ENCODE results near the gene TMEM87B. TPM values are rescaled to one million over a fixed set of nuclear protein-coding genes. Genes with fewer than 3 reads are reported as not detected.

Gene TMEM87B
- total RNA-seq, 1 experiment from 2014 or later, result 18.7 TPM

DNA sequence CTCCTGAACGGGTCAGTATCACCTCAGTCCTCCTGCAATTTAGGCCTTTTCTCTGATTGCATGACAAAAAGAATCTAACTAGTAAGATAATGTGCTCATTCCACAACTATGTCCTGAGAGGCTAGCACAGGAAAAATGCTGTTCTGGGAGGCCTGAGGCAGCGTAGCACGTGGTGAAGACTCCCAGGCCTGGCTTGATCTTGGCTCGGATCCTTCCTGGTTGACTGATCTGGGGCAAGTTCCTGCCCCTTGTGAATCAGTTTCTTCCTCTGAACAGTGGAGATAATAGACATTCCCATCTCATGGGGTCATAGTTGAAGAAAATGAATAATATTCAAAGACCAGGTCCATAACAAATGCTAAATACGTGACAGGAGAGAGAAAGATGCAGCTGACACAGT, 95.4 kb downstream of the TMEM87B start:
- DNase-seq (ENCODE audit: low spot score), result no peak

DNA sequence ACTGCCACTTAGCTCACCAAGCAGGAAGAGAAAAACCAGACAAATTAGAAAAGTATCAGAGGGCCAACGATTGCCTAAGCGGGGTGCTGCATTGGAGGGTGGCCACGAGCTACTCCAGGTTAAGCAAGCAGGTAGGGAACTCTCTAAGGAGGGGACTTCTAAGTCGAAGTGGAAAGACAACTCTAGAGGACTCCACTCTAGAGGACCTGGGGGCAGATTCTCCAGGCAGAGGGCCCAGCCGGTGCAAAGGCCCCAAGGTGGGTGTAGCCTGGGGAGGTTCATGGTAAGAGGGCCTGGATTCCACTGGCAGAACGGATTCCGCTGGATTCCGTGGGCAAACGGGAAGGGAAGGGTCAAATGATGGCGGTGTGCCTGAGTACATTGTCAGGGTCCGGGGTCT, 95.8 kb downstream of the TMEM87B start:
- DNase-seq (ENCODE audit: low spot score), result no peak

DNA sequence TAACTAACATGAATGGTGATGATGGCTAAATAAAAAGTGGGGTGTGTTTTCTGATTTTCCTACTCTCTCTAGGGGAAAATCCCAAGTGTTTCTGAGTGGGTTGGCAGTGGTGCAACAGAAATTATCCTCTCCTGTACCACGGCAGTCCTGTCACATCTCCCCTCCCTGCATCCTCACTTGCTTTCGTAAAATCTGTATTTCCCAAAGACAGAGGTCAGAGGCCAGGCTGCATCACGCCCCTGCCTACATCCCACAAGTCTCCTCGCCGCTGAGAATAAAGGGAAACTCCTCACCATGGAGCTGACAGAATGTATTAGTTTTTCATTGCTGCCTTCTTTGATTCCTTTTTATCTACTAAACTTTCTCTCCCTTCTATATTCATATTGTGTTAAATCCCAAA, 96.2 kb downstream of the TMEM87B start:
- no peak for DNase-seq (ENCODE audit: low spot score)

DNA sequence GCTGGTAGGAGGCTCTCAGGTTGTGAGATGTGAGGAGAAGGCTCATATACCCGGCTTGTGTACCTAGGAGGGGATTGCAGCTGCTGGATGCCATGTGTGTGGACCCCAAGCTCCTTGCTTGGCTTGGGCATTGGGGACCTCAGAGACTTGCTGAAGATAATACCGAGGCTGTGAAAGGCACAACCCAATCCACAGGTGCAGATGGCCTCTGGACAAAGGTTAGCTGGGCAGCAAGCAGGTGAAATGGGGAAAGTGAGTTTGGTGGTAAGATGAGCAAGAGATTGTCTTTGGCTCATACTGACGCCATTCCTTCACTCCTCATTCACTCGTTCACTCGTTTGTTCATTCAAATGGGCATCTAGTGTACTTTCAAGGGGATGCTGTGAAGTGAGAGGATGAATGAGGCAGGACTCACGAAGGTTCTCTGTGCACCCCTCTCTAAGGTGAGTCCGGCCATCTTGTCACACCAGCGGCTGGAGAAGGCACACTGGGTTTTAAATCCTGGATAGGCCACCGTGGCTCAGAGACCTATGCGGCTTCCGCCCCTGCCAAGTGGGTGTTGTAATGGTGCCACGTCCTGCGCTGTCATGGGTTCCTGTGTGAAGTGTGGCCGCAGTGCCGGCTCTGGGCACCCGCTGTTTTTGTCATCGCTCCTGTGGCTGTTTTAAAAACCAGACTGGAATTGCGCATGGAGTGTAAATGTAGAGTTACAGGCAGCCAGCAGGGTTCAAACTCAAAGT, 96.8 kb downstream of the TMEM87B start:
- DNase-seq (ENCODE audit: low spot score), result no peak

DNA sequence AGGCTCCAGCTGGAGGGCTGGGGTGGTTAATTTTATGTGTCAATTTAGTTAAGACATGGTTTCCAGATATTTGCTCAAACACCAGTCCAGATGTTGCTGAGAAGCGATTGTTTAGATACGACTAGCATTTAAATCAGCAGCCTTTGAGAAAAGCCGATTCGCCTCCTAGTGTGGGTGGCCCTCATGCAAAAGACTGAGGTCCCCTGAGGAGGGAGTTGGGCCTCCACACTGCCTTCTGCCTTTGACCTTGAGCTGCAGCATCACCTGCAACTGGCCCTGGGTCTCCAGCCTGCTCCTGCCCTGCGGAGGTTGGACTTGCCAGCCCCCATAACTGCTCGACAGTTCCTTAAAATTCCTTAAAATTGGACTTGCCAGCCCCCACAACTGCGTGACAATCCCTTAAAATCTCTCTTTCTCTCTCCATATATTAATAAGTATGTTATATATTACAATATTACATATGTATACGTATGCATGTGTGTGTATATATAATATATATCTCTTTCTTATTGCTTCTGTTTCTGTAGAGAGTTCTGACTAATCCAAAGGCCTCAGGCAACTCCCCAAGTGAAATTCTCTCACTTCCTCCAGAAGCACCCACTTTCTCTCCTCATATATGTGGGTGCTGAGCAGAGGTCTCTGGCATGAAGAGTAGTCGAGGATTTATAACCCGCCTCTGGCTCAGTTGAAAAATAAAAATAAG, 97.6 kb downstream of the TMEM87B start:
- no peak for DNase-seq (ENCODE audit: low spot score)

DNA sequence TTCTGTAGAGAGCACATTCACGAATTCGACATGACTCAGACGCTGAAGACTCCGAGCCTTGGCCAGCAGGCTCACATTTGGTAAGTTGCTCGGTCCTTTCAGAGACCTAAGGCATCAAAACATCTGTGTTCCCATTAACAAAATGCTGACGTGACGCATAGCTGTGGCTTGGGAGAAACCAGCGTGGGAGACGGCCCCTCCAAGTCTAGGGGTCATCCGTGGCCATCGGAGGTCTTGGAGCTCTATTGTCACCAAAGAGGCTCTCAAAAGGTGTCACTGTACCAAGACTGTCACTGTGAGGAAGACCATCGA, 98.1 kb downstream of the TMEM87B start:
- no peak for DNase-seq (ENCODE audit: low spot score)

DNA sequence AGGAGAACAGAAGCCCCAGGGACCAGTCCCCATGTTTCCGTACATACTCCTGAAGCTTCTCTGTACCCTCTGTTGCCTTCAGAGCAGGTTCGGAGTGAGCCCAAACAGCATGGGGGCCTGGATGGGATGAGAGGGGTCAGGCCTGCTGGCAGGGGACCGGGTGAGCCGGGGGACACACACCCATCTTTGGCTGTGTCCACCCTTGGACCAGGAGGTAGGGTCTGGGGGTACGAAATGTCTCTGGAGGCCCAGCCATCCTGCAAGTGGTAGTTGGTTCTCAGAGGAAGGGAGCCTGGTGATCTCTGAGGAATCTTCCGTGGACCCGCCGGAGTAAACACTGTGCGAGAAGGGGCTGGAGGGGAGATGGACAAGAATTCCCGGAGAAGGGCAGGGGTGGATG, 98.4 kb downstream of the TMEM87B start:
- DNase-seq (ENCODE audit: low spot score), result no peak

DNA sequence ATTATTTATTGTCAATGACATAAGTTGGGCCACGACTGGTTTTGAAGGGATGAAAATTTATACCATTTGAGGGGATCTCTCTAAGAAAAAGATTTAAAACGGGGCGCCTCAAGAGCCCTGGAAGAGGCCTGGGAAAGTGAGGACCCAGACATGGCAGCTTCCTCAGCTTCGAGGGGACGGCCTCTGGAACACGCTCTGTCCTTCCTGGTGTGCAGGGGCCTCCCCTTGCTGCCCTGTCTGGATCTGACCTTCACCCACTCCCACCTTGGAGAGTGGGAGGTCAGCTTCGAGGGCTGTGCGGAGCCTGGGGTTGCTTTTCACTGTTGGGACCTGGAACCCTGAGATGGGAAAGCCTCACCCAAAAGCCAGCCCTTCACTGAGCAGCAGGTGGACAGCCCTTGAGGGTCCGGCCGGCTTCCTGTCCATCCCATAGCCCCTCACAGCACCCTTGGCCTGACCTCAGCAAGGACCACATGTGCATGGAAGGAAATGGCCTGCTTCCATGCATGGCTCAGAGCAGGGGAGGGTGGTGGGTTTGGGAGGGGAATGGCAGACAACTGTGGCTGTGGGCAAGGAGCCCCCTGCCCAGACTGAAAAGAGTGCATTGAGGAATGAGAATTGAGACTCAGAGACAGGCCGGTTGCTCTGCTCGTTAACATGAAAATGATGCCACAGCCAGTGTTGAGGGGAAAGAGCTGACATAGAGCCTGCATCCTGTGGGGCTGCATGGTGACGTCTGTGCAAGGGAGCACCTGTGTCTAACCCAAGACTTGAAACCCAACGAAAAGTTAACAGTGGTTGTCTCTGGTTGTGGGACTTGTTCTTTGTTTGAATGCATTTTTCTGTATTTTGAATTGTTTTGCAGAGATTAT, 99.4 kb downstream of the TMEM87B start:
- DNase-seq (ENCODE audit: low spot score), result no peak

DNA sequence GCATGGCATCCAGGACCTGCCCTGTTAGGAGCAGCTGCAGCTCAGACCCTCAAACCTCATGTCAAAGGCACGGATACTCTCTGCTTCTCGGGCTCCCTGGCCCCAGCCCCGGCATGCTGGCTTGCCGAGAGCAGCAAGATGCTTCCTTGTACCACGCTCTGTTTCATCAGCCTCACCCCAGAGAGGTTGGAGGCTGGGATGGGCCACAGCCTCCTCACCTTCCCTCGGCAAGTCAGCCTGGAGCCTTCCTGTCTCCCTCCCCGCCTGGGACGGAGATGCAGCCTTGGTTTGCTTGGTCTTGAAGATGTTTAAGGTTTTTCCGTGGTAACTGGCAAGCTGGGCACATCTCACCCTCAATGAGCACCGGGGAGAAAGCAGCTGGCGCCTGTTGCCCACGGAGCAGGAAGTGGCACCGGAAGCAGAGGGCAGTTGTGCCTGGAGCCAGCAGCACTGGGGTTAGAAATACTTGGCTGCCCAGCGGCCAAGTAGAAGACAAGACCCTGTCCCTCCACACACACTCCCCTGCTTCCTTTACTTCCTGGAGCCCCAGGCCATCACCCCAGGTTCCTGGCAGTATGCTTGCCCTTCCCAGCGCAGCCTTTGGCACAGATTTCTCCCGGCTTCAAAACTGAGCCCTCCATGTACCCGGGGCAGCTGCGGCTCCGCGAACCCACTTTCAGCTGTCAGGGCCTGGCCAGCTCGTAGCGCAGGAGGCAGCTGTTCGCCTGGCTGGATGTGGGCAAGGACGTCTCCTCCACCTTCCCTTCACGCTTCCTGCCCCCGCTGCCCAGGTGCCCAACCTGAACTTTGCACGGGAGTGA, 100.5 kb downstream of the TMEM87B start:
- no peak for DNase-seq (ENCODE audit: low spot score)

DNA sequence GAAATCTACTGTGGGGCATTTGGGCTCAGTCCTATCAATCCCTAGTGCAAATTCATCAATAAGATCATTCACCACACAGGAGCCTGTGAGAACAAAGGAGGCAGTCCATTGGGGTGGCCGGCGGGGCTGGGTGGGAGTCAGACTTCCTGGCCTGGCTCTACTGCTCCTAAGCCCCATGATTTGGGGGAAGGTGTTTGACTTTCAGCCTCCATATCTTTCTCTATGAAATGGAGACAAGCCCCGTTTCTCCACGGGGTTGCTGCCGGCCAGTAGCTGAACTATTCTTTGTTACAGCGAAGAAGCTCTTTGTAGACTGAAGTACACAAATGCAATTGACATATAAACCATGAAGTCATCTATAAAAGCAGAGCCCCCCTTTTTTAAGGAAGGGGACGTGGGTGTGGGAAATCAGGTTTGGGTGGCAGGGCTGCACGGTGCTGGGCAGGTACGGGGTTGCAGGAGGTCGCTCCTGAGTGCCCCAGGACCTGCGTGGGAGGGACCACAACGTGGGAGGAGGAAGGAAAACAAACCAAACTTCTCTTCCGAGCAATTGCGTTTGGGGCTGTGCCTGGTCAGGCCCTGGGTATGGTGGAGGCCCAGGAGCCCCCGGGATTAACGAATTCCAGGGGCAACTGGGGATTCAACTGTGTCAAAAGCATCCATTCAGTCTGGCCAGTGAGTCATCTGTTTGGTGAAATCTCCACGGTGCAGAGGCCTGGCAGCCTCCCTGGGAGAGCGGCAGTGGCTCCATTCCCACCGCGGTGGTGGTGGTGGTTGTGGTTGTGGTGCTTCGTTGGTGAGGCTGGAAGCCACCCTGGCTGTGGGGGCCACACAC, 101.3 kb downstream of the TMEM87B start:
- DNase-seq (ENCODE audit: low spot score), result no peak

DNA sequence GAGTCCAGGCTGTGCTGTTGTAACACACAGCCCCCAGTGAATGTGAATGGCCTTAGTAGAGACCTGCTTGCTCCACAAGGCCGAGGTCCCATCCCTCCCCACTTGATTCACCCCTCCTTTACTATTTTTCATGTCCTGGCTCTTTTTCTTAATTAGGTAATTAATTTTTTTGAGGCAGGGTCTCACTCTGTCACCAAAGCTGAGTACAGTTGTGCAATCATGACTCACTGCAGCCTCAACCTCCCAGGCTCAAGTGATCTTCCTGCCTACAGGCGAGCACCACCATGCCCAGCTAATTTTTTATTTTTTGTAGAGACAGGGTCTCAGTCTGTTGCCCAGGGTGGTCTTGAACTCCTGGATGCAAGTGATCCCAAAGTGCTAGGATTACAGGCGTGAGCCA, 102.4 kb downstream of the TMEM87B start:
- DNase-seq (ENCODE audit: low spot score), result no peak

DNA sequence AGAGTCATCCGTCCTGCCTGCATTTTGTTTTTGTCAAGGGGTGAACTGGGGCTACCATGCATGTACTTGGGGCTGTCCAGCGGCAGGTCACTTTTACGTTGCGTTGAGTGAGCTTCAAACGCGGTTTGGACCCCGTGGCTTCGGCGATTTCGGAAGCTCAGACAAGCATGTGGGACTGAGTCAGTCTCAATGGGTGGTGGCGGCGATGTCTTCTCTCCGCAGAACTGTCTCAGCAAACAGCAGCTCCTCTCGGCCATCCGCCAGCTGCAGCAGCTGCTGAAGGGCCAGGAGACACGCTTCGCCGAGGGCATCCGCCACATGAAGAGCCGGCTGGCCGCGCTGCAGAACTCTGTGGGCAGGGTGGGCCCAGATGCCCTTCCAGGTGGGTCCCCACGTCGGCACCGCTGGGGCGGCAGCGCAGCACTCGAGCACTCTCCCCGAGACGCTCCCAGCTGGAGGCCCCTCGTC, 104.4 kb downstream of the TMEM87B start:
- DNase-seq (ENCODE audit: low spot score), result no peak

DNA sequence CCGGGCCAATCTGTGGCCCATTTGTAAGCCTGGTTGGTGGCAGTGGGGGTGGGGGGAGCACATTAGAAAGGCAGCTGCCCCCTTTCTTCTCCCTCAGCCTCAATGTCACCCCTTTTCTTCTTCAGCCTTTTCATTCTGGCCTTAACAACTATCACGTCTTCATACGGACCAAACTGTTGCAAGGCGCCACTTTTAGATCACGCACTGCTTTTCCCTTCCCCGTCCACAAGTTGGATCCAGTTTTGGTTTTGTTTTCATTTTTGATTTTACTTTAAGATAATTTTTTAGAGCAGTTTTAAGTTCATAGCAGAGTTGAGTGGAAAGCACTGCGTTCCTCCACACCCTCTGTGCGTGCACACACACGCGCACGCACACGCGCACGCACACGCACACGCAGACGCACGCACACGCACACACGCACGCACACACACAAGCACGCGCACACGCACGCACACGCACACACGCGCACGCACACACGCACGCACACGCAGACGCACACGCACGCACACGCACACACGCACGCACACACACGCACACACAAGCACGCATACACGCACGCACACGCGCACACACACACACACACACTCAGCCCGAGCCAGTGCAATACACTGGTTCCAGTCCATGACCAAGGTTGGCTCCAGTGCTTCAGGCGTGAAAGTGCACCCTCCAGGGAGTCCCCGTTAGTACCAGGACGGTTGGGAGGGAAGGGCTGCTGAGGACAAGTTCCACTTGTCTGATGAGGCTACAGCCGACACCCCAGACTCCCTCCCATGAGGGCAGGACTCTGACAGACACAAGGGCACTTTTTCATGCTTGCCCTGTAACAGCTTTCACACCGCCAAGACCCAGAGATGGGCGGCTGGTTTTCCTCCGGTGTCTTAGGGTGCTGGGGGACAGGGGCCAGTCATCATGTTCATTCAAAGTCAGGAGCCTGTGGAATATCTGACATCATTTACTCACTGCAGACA, 105.5 kb downstream of the TMEM87B start:
- no peak for DNase-seq (ENCODE audit: low spot score)

DNA sequence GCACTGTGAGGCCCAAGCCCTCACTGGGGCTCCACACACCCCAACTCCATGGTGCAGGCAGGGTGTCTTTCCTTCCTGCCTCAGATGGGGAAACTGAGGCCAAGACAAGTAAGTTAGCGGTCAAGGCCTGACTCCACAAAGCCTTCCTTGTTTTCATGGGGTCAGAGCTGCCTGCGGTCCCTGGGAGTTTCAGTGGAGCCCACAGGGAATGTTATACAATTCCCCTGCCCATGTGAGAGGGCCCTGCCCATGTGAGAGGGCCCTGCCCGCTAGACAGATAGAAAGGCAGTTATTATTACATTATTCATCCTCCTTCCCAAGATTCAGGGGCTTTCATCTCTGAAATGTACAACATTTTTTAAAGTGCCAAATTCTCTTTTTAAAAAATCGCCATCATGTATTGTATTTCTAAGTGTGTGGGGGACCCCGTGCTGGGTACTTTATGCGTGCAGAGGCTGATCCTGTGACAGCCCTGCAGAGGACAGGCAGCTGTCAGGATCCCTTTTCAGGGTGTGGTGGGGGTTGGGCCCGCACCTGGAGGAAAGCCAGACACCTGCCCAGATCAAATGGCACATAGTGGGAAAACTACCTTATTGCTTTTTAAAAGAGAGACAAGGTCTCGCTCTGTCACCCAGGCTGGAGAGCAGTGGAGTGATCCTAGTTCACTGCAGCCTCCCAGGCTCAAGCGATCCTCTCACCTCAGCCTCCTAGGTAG, 106.5 kb downstream of the TMEM87B start:
- DNase-seq (ENCODE audit: low spot score), result no peak

DNA sequence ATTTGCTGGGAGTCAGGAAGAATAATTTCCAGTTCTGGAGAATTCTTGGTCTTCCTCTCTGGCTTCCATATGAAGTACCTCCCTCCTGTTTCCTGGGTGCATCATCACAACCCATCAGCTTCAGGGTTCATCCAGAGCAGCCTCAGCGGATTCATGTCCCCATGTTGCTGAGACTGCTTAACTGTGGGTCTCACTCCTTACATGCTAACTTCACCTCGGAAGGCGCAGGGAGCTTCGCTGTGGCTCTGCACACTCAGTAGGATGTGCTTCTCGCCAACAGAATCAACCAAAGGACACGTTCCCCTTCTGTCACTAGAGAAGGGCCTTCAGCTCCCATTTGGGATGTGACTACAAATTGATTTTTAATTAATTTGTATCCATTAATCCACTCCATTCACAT, 107.3 kb downstream of the TMEM87B start:
- DNase-seq (ENCODE audit: low spot score), result no peak

DNA sequence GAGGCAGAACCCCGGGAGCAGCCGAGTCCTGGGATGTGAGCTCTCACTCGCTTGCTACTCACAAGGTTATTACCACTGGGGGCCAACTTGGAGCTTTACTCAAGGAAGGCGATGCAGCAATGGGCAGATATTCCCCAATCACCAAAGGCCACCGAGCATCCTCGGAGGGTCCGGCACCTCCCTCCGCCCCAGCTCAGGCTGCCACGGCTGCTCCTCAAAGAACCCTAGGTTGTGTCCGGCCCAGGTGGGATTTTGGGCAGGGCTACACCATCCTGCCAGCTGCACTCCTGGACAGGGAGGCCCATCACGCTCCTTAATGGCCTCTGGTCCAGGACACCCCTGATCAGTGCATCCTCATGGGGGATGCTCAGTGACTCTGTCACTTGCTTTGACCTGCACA, 107.9 kb downstream of the TMEM87B start:
- no peak for DNase-seq (ENCODE audit: low spot score)

DNA sequence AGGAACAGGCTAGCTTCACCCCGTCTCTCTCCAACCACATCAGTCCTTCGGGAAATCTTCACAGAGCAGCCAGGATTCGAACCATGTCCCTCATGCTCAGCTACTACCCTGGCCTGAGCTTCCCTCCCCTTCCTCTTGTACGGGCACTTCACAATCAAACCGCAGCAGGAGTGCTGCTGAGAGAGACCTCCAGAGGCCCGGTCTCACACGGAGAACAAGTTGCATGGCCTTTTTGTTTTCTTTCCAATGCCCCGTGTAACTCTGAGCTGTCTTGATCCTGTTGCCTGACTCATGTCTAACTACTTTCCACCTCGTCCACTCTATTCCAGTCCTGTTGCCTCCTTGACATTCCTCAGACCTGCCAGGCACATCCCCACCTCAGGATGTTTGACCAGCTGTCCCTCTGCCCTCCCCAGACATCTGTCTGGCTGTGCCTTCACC, 108.5 kb downstream of the TMEM87B start:
- no peak for DNase-seq (ENCODE audit: low spot score)

DNA sequence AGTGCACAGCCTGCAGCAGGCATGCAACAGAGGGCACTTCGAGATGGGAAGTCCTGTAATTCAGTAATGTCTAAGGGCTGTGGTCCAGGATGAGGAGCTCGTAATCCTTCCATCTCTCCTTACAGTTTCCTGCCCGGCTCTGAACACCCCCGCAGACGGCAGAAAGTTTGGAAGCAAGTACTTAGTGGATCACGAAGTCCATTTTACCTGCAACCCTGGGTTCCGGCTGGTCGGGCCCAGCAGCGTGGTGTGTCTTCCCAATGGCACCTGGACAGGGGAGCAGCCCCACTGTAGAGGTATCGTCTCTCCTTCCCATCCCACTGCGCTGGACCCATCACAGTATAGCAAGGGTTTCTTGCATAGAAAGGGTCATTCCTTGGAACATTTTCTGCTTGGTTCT, 109.8 kb downstream of the TMEM87B start:
- no peak for DNase-seq (ENCODE audit: low spot score)

DNA sequence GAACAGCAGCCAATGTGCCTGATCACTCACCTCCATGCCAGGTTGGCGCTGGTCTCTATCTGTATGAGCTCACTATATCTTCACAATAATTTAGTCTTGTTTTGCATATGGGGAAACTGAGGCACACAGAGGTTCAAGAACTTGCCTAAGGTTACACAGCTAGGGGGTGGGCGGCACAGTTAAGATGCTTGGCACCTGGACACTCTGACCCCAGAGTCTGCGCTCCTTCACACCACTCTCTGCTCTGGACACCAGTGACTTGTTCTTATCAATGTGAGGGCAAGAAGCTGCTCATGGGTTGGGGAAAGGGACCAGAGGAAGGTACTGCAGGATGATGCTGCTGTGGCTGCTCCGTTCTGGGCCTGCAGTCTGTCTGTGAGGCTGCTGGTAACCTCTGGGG, 110.2 kb downstream of the TMEM87B start:
- no peak for DNase-seq (ENCODE audit: low spot score)

All from HT-29 (cell line).